HL-60/S4 (cell line): ENCODE measurements around the gene NAA60.

ENCODE experiments used
- in situ Hi-C: fragments of 300-500 bp; cut with MboI; formaldehyde crosslinking; loops from 2 replicates; pipeline ENCODE4 v1.14.3; 2022; ENCODE audit warnings: low sequenced_read_pairs

The NAA60 gene

DNA sequence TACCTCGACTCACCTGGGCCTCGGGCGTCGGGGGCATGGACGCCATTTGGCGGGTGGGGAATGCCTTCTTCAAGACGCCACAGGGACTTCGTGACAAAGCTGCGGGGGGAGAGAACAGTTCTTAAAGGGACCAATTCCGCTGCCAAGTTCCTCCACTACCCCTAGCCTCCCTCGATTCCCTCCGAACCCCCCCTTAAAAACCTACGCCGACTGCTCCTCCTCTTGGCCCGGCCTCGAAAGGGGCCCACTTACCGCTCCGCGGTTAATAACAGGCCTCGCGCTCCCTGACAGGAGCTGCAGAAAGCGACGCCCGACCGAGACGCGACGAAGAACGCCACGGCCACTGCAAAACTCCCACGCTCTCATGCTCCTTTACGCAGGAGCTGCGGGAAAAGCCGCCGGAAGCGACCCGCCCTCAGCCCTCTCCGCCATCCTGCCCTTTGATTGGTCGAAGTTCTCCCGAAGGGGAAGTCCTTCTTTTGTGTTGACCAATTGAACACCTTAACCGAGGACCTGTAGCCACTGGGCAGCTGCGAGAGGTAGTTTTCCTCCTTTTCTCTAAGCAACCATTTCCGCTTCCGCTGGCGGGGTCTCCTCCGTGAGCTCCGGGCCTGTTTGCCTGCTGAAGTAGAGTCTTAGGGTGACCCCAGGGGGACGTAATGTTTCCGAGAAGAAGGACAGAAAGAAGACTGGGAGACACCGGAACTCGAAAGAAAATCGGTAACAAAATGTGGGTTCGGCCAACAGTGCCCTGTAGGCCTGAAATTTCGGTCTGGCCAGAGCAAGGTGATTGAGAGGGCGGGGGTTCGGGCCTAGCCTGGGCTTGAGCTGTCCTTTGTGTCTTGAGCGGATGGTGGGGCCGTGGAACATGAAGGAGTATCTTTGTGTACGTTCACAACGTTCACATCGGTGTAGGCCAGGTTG, at the start of gene NAA60, which contains the start of gene ZNF597:
Gene NAA60, plus strand, starts transcription at position 573 of the 924 bp plus-strand sequence. CDS start 32,548 bp downstream, outside the sequence.
Gene ZNF597, minus strand, starts transcription at position 397 of the 924 bp plus-strand sequence. Its CDS starts 351 bp downstream, at position 46.
- in situ Hi-C loops: no loop called here

- in situ Hi-C loops: no loop called here
Measured at GRCh38 chr16:3400446-3400778, 43.1 kb upstream of the NAA60 start.

DNA sequence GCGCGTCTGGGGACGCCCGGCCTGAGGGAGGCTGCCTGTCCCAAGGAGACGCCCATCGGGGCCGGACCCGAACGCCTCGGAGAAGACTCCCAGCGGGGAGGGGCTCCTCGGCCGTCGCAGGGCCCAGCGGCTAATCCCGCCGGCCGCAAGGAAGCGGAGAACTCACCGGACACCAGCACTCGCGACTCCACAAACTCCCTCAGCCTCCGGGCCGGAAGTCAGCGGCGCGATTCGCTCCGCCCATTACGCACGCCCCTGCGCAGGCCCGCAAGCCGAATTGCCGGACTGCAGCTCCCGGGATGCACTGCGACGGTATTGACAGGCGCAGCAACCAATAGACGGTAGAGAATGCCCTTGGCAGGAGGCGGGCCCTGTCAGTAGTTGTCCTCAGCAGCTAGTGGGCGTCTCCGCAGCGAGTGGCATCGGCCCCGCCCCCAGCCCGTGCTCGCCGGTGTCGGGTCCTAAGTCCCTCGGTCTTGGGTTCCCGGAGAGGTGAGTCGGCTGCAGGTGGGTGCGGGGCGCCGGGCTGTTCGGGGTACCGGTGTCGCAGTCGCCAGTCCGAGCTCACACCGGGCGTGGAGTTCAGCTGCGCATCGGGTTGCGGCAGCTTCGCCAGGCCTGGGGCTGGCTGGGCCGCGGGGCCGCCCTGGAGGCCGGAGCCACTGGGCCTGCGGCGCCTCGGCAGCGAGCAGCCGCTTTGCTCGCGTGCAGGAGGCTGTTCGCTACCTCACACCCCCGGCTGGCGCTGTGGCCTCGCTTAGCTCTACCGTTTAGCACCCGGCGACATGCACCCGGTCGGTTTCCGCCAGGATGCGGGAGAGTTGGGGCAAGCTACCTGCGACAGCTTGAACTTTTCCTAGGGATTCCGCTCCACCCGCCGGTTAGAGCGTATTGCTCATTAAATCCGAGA, 42.4 kb upstream of the NAA60 start, which contains the start of the genes ZNF174 and ZSCAN32:
Gene ZNF174, plus strand, starts transcription at position 437 of the 910 bp plus-strand sequence. CDS start 790 bp downstream, outside the sequence.
Gene ZSCAN32, minus strand, starts transcription at position 226 of the 910 bp plus-strand sequence. CDS start 3,447 bp downstream, outside the sequence.
- in situ Hi-C loops: no loop called here

- in situ Hi-C loops: no loop called here
Measured at GRCh38 chr16:3401719-3402397, 41.6 kb upstream of the NAA60 start.

DNA sequence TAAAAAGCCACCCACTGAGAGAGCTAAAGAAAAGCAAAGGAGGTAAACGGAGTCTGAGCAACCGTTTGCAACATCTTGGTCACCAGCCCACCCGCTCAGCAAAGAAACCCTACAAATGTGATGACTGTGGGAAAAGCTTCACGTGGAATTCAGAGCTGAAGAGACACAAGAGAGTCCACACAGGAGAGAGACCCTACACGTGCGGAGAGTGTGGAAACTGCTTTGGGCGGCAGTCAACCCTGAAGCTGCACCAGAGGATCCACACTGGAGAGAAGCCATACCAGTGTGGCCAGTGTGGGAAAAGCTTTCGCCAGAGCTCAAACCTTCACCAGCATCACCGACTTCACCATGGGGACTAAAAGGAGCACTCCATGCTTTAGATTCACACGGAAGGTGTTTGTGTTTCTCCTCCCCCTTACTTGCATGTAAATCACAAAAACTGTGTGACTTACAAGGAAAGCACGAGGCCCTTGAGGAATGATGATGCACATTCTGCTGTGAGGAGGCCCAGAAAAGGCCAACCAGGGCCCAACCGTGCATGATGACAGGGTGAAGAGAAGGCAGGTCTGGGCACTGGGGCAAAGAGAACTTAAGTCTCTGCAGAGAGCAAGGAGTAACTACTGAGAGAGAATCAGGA, 34.8 kb upstream of the NAA60 start:
- in situ Hi-C loops: no loop called here

- in situ Hi-C loops: no loop called here
Measured at GRCh38 chr16:3413730-3414379, 29.6 kb upstream of the NAA60 start.

DNA sequence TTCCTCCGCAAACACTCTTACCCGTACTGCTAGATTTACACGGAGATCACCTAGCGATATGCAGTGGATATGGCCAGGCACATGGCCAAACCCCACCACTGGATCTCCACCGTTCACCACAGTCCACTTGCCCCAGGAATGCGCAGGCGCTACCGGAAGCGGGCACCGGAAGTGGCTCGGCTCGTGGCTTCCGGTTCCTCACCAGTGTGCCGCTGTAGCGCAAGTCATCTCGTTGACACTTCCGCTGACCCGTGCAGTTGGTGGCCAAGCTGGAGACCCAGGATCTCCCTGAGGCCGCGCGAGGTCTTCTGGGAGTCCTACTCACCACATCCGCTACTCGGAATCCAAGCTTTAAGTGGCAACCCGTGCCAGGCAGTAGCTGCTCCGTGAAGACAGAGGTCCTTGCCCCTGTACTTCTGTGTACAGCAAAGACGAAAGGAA, 11.7 kb upstream of the NAA60 start:
- in situ Hi-C loops: no loop called here

GRCh38 chr16:3434373-3434772, 9.1 kb upstream of the NAA60 start:
- in situ Hi-C loops: no loop called here

GRCh38 chr16:3439637-3440036, 3.8 kb upstream of the NAA60 start:
- in situ Hi-C loops: no loop called here

DNA sequence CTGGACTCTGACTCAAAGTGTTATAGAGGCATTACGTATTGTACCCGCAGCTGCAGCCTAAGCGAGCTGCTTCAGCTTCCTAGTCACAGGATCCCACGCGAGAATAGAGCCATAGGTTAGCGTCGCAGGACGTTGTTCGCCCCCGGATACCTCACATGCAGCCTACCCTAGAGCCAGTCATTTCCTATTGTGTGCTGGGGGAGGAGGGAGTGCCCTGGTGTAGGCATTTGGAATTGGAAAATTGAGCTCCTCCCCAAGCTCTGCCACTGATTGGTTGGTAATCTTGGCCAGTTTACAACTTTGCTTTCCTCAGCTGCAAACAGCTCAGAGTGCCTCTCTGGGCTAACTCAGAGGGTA, 530 bp downstream of the NAA60 start:
- in situ Hi-C loops: no loop called here

DNA sequence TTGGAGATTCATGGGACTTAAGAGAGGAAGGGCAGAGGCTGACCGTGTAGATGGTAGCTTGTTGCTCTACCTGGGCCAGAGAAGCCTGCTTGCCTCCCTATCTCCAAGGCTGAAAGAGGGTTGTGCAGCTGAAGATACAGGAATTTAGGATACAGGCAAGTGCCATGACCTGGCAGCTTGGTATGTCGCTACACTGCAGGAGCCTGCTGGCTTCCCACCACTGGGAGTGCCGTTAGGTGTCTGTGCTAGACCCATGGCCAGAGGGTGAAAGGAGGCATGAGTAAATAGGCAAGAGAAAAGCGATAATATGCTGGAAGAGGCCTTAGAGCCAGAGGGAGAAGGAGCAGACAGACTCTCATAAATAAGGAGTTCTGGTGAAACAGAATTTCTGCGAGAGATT, 10.6 kb downstream of the NAA60 start:
- in situ Hi-C loops: no loop called here

GRCh38 chr16:3454631-3455147, 11.2 kb downstream of the NAA60 start:
- in situ Hi-C loops: no loop called here

- in situ Hi-C loops: no loop called here
Measured at GRCh38 chr16:3457434-3458252, 14.2 kb downstream of the NAA60 start.

GRCh38 chr16:3458278-3458851, 14.9 kb downstream of the NAA60 start:
- in situ Hi-C loops: no loop called here

DNA sequence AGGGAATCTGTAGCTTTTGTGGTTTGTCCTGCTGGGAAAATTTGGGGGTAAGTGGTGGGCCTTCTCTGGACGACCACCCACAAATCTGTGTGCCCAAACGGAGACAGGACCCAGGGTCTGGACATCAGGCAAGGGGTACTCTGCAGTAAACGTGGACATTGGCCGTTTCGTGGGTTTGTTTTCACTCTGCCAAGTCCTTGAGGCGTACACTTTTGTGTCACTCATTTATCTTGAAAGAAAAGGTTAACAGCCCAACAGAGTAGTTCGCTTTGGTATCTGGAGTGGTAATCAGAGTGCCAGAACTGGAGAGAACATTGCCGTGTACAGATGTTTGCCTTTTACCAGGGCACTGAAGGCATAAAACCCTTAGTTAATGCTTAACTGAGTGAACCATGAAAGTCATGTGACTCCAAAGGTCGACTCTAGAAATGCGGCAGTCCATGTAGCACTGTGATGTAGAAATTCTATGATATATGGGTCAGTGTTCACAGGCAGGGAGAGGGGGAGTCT, 15.4 kb downstream of the NAA60 start:
- in situ Hi-C loops: no loop called here

DNA sequence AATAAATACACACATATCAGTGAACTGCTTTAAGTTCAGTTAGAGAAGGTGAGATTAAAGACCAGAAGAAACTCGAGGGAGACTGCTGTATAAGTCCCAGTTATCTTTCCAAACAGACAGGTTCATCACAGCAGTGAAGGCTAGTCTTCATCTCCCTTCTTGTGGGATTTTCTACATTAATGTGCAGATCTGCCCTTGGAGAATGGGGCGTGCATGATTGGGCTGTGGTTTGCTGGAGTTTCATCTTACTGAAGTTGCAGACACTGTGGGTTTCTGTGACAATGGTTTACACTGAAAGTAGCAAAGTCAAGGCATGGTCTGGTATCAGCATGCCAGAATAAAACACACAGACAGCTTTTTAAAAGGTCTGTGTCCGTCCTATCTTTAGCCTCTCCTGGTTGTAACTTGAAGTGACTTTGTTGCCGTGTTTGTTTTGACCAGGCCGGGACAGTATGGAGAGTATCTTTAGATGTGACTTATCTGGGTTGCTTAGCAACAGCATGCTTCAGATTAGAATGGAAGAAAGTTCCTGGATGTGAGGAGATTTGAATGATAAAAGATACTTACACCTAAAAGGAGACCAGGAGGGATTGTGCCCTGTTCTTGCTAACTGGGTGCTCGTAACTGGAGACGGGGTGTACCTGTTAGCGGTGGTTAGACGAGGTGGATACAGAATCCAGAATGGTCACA, 16.1 kb downstream of the NAA60 start:
- in situ Hi-C loops: no loop called here

DNA sequence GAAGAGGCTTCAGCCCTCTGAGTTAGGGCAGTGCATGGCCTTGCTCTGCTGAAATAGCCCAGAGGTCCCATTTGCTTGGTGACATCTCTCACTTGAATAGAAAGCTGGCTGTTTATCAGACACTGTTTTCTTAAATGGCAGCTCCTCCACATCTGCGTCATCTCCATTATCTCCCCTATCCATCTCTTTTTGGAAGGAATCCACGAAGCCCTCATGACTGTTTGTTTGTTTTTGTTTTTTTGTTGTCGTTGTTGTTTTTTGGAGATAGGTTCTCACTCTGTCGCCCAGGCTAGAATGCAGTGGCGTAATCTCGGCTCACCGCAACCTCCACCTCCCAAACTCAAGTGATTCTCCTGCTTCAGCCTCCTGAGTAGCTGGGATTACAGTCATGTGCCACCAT, 16.6 kb downstream of the NAA60 start:
- in situ Hi-C loops: no loop called here

- in situ Hi-C loops: no loop called here
Measured at GRCh38 chr16:3460585-3460984, 17.1 kb downstream of the NAA60 start.
